SK-N-SH treated with all-trans-retinoic acid at 6 μM for 48 hours (cell line): Measurements from ENCODE around the gene ATP6V1F.

Experiments
- ARNTL ChIP-seq: fragments of 450-650 bp; formaldehyde crosslinking; IDR thresholded peaks from 2 replicates; pipeline ENCODE4 v1.5.0; 2020; ENCODE audit warnings: low read depth, mild to moderate bottlenecking, moderate library complexity, borderline replicate concordance
- CREB5 ChIP-seq: fragments of 250-450 bp; sonication (Bioruptor Pico); IDR thresholded peaks from 2 replicates; pipeline ENCODE4 v1.5.1; 2020; ENCODE audit warnings: low read depth, mild to moderate bottlenecking, moderate library complexity
- CSRNP3 ChIP-seq: fragments of 250-450 bp; sonication (Bioruptor Pico); IDR thresholded peaks from 2 replicates; pipeline ENCODE4 v1.5.1; 2021; ENCODE audit warnings: mild to moderate bottlenecking, moderate library complexity
- GLIS3 ChIP-seq: fragments of 250-450 bp; sonication (Bioruptor Pico); IDR thresholded peaks from 2 replicates; pipeline ENCODE4 v1.5.0; 2020; ENCODE audit warnings: mild to moderate bottlenecking, moderate library complexity
- ISL1 ChIP-seq: fragments of 250-450 bp; sonication (Bioruptor Pico); IDR thresholded peaks from 2 replicates; pipeline ENCODE4 v2.1.2; 2022; ENCODE audit warnings: mild to moderate bottlenecking, moderate library complexity
- PATZ1 ChIP-seq: fragments of 250-450 bp; sonication (Bioruptor Pico); IDR thresholded peaks from 2 replicates; pipeline ENCODE4 v1.8.0; 2020; ENCODE audit warnings: mild to moderate bottlenecking, moderate library complexity, borderline replicate concordance
- POU6F1 ChIP-seq: fragments of 250-450 bp; sonication (Bioruptor Pico); IDR thresholded peaks from 2 replicates; pipeline ENCODE4 v1.8.0; 2021; ENCODE audit warnings: low read depth, mild to moderate bottlenecking, moderate library complexity, borderline replicate concordance
- RARB ChIP-seq: fragments of 250-450 bp; sonication (Bioruptor Pico); IDR thresholded peaks from 2 replicates; pipeline ENCODE4 v1.8.0; 2021; ENCODE audit warnings: mild to moderate bottlenecking, moderate library complexity
- TCF4 ChIP-seq: fragments of 250-450 bp; sonication (Bioruptor Pico); IDR thresholded peaks from 2 replicates; pipeline ENCODE4 v1.8.0; 2021; ENCODE audit warnings: mild to moderate bottlenecking, moderate library complexity, borderline replicate concordance
- ZC3H10 ChIP-seq: fragments of 250-450 bp; sonication (Bioruptor Pico); IDR thresholded peaks from 2 replicates; pipeline ENCODE4 v1.5.1; 2021; ENCODE audit warnings: mild to moderate bottlenecking, moderate library complexity
- ZFP3 ChIP-seq: fragments of 250-450 bp; sonication (Bioruptor Pico); IDR thresholded peaks from 2 replicates; pipeline ENCODE4 v1.5.0; 2020; ENCODE audit warnings: mild to moderate bottlenecking, moderate library complexity
- ZFP30 ChIP-seq: fragments of 450-650 bp; formaldehyde crosslinking; IDR thresholded peaks from 2 replicates; pipeline ENCODE4 v1.5.0; 2022; ENCODE audit warnings: mild to moderate bottlenecking, moderate library complexity
- ZNF70 ChIP-seq: fragments of 450-650 bp; formaldehyde crosslinking; IDR thresholded peaks from 2 replicates; pipeline ENCODE4 v1.5.0; 2020; ENCODE audit warnings: mild to moderate bottlenecking, moderate library complexity

- TF ChIP-seq ARNTL (CRISPR knock-in tag) (no peak), CREB5 (no peak), PATZ1 (CRISPR knock-in tag) (no peak), RARB (CRISPR knock-in tag) (no peak), ZC3H10 (CRISPR knock-in tag) (no peak), TCF4 (CRISPR knock-in tag) (no peak), POU6F1 (CRISPR knock-in tag) (no peak), ISL1 (CRISPR knock-in tag) (no peak), ZFP3 (CRISPR knock-in tag) (no peak), ZNF70 (no peak), CSRNP3 (no peak), GLIS3 (CRISPR knock-in tag) (no peak), ZFP30 (no peak)
Observed at GRCh38 chr7:128833946-128834325, 28.7 kb upstream of the ATP6V1F start.
